NCI-H748 treated with DMSO at 0.1 percent for 48 hours (cell line): ENCODE measurements around the gene CENPT.

Experiments used
- DNase-seq: peaks from one replicate; lab custom pipeline; 2025; lab: John Stamatoyannopoulos, UW

CENPT gene

GRCh38 chr16:67847064-67847861 is at the start of gene CENPT:
CENPT (minus strand) TSS chr16:67847693; CDS start chr16:67833859, 13,834 bp downstream.
- DNase-seq = no peak

GRCh38 chr16:67897231-67897630 is 49.7 kb upstream of the CENPT start:
- no peak for DNase-seq

GRCh38 chr16:67893743-67894399 is 46.4 kb upstream of the CENPT start:
- no peak for DNase-seq

GRCh38 chr16:67892899-67893742 is 45.6 kb upstream of the CENPT start, which contains the start of gene PSKH1:
PSKH1 (plus strand) TSS chr16:67893254; CDS start chr16:67908750, 15,496 bp downstream.
- peak; percentile 89 for DNase-seq

- DNase-seq = no peak
Observed at GRCh38 chr16:67892375-67892774, 44.9 kb upstream of the CENPT start.

- no peak for DNase-seq
Observed at GRCh38 chr16:67888331-67888730, 40.8 kb upstream of the CENPT start.

GRCh38 chr16:67886387-67886786 is 38.9 kb upstream of the CENPT start:
- no peak for DNase-seq

- no peak for DNase-seq
Observed at GRCh38 chr16:67885976-67886375, 38.5 kb upstream of the CENPT start.

- no peak for DNase-seq
Observed at GRCh38 chr16:67885545-67885944, 38.1 kb upstream of the CENPT start.

- no peak for DNase-seq
Observed at GRCh38 chr16:67884684-67885083, 37.2 kb upstream of the CENPT start, which contains the start of gene NRN1L. NRN1L (plus strand) TSS chr16:67884885; CDS start chr16:67884904, 19 bp downstream.

- DNase-seq = no peak
Observed at GRCh38 chr16:67883872-67884261, 36.4 kb upstream of the CENPT start.

- DNase-seq = no peak
Observed at GRCh38 chr16:67883146-67883871, 35.8 kb upstream of the CENPT start.

GRCh38 chr16:67882374-67883145 is 35.1 kb upstream of the CENPT start:
- DNase-seq = no peak

GRCh38 chr16:67881621-67882161 is 34.2 kb upstream of the CENPT start:
- DNase-seq = no peak

GRCh38 chr16:67880584-67880983 is 33.1 kb upstream of the CENPT start:
- DNase-seq = no peak

- no peak for DNase-seq
Observed at GRCh38 chr16:67879936-67880335, 32.4 kb upstream of the CENPT start.

GRCh38 chr16:67879462-67879861 is 32.0 kb upstream of the CENPT start:
- DNase-seq = no peak

GRCh38 chr16:67878846-67879245 is 31.4 kb upstream of the CENPT start:
- DNase-seq = no peak

GRCh38 chr16:67878232-67878631 is 30.7 kb upstream of the CENPT start:
- DNase-seq = no peak

GRCh38 chr16:67877064-67877463 is 29.6 kb upstream of the CENPT start:
- no peak for DNase-seq

- DNase-seq = no peak
Observed at GRCh38 chr16:67874372-67874771, 26.9 kb upstream of the CENPT start.
